GM12878 (cell line): ENCODE results near the gene CREB3. TPM values are rescaled to one million over a fixed set of nuclear protein-coding genes. Genes with fewer than 3 reads are reported as not detected.

Experiments
- ATAC-seq: fragments of 200-7000 bp; cut with Tn5 transposase; 3 replicates; pipeline ENCODE4 v1.9.1; 2020; ENCODE audit warnings: mild to moderate bottlenecking, moderate library complexity
- BruUV-seq: library from RNA; stranded (reverse); fragments of 400-500 nt; replicated peaks from 2 replicates; lab custom pipeline; 2021; lab: Mats Ljungman, UMichigan
- CTCF ChIA-PET: fragments of 300-600 bp; sonication (Branson Sonifier 250); formaldehyde crosslinking; extraction: SDS; loops from one replicate; lab custom pipeline; 2021; ENCODE audit warnings: inconsistent platforms; lab: Yijun Ruan, JAX
- POLR2A ChIA-PET: fragments of 350-600 bp; formaldehyde crosslinking; extraction: SDS; loops from one replicate; lab custom pipeline; 2021; ENCODE audit warnings: inconsistent platforms; lab: Charles Lee
- RAD21 ChIA-PET: fragments of 300-600 bp; sonication (Branson Sonifier 250); formaldehyde crosslinking; loops from one replicate; lab custom pipeline; 2023; ENCODE audit warnings: antibody characterized with exemption; ENCODE audit not compliant: unreplicated experiment; lab: Charles Lee
- SMC1A ChIA-PET: fragments of 300-600 bp; sonication (Branson Sonifier 250); formaldehyde crosslinking; loops from one replicate; lab custom pipeline; 2023; ENCODE audit not compliant: unreplicated experiment, uncharacterized antibody; lab: Charles Lee
- DNase-seq: peaks from one replicate; pipeline ENCODE4 v3.0.0-alpha.2; 2011; ENCODE audit warnings: low read depth, low spot score
- FAIRE-seq: peaks from 3 replicates; lab custom pipeline; 2011; peaks lifted over from hg19 to GRCh38; lab: Jason Lieb, UNC
- H2AFZ ChIP-seq: 2 replicates; pipeline ENCODE4 v1.6.0; 2011; ENCODE audit warnings: low read depth, low read length, control low read depth; ENCODE audit not compliant: control insufficient read depth
- H3K27ac ChIP-seq: 2 replicates; pipeline ENCODE4 v1.5.1; 2011; ENCODE audit warnings: control low read depth; ENCODE audit not compliant: control insufficient read depth, insufficient read depth
- H3K27me3 ChIP-seq, 2 experiments: replicated peaks in 1 of 2; 2 replicates each; pipeline versions ENCODE4 v1.6.0 to v1.6.1; 2011; ENCODE audit warnings: low read length in 1 of 2; ENCODE audit not compliant: control insufficient read depth in 2 of 2, insufficient read depth in 2 of 2
- H3K36me3 ChIP-seq, 2 experiments: 2 replicates each; pipeline ENCODE4 v1.5.1; 2011; ENCODE audit warnings: low read length in 1 of 2; ENCODE audit not compliant: control insufficient read depth in 2 of 2, insufficient read depth in 2 of 2
- H3K4me1 ChIP-seq: 2 replicates; pipeline ENCODE4 v1.6.1; 2011; ENCODE audit warnings: mild to moderate bottlenecking, low read length, moderate library complexity, mixed read lengths; ENCODE audit not compliant: control insufficient read depth, insufficient read depth
- H3K4me2 ChIP-seq: 2 replicates; pipeline ENCODE4 v1.6.0; 2011; ENCODE audit warnings: control low read depth; ENCODE audit not compliant: control insufficient read depth, insufficient read depth
- H3K4me3 ChIP-seq: fragments of 200-600 bp; sonication (generic); 2 replicates; pipeline ENCODE4 v1.5.1; 2016
- H3K79me2 ChIP-seq: 2 replicates; pipeline ENCODE4 v1.6.0; 2011; ENCODE audit warnings: low read length; ENCODE audit not compliant: control insufficient read depth, insufficient read depth
- H3K9ac ChIP-seq: 2 replicates; pipeline ENCODE4 v1.8.0; 2011; ENCODE audit warnings: low read length, control low read depth, mixed read lengths; ENCODE audit not compliant: control insufficient read depth, insufficient read depth
- H3K9me3 ChIP-seq: replicated peaks from 3 replicates; pipeline ENCODE4 v1.5.1; 2011; ENCODE audit warnings: mild to moderate bottlenecking, low read length; ENCODE audit not compliant: control insufficient read depth, insufficient read depth
- H4K20me1 ChIP-seq: 2 replicates; pipeline ENCODE4 v1.6.0; 2011; ENCODE audit not compliant: control insufficient read depth, insufficient read depth
- ASH2L ChIP-seq: fragments of 300-600, 200-600 bp; sonication (generic); IDR thresholded peaks from 2 replicates; pipeline ENCODE4 v1.6.1; 2017; ENCODE audit warnings: low read depth, mild to moderate bottlenecking, borderline replicate concordance
- CHD1 ChIP-seq: IDR thresholded peaks from 2 replicates; pipeline ENCODE4 v1.6.1; 2012; ENCODE audit warnings: low read depth, low read length, improper control_type of control experiment
- CHD2 ChIP-seq: IDR thresholded peaks from 2 replicates; pipeline ENCODE4 v1.6.1; 2011; ENCODE audit warnings: low read depth, low read length, improper control_type of control experiment, borderline replicate concordance
- DPF2 ChIP-seq: fragments of 450-650 bp; IDR thresholded peaks from 2 replicates; pipeline ENCODE4 v1.6.1; 2017; ENCODE audit warnings: mild to moderate bottlenecking
- GATAD2B ChIP-seq: fragments of 450-650 bp; conservative IDR thresholded peaks from 2 replicates; pipeline ENCODE4 v1.6.1; 2017; ENCODE audit warnings: low read depth, mild to moderate bottlenecking, moderate library complexity
- MEF2B ChIP-seq: fragments of 450-650 bp; IDR thresholded peaks from 2 replicates; pipeline ENCODE4 v1.6.1; 2018; ENCODE audit warnings: mild to moderate bottlenecking, moderate library complexity; ENCODE audit not compliant: partially characterized antibody, poor library complexity, severe bottlenecking
- NR2C1 ChIP-seq: fragments of 450-650 bp; IDR thresholded peaks from 2 replicates; pipeline ENCODE4 v1.6.1; 2017; ENCODE audit warnings: antibody characterized with exemption, mild to moderate bottlenecking, moderate library complexity
- PAX5 ChIP-seq: IDR thresholded peaks from 2 replicates; pipeline ENCODE4 v1.6.1; 2011; ENCODE audit warnings: low read depth, low read length, borderline replicate concordance
- POLR2A ChIP-seq: IDR thresholded peaks from 2 replicates; pipeline ENCODE4 v1.6.1; 2011; ENCODE audit warnings: low read depth, mild to moderate bottlenecking, low read length
- SUZ12 ChIP-seq: fragments of 200-600 bp; sonication (generic); IDR thresholded peaks from one replicate; pipeline ENCODE4 v1.6.1; 2018; ENCODE audit warnings: antibody characterized with exemption, mild to moderate bottlenecking; ENCODE audit not compliant: unreplicated experiment
- TCF12 ChIP-seq: IDR thresholded peaks from 2 replicates; pipeline ENCODE4 v1.6.1; 2011; ENCODE audit warnings: low read depth, mild to moderate bottlenecking, low read length
- WGBS: methylation state at CpG from one replicate; pipeline ENCODE4 v1.1.6; 2016; ENCODE audit warnings: low lambda C conversion rate; ENCODE audit not compliant: insufficient replicate concordance, insufficient coverage; ENCODE audit errors: missing lambda C conversion rate; 5-methylcytosine and 5-hydroxymethylcytosine counted together
- in situ Hi-C: fragments of 300-500 bp; cut with MboI; formaldehyde crosslinking; loops from 9 replicates; pipeline ENCODE4 v1.14.3; 2018; ENCODE audit warnings: mixed read lengths
- intact Hi-C: fragments of 100-400 bp; cut with micrococcal nuclease; formaldehyde crosslinking; loops from one replicate; pipeline ENCODE4 v1.14.2; 2022; ENCODE audit not compliant: unreplicated experiment
- polyA plus RNA-seq, 11 experiments: library from polyadenylated mRNA; depleted of rRNA in 4 of 11; unstranded in 6 of 11; stranded (reverse) in 5 of 11; fragments of >200 nt; fragmentation: Nextera tagmentation in 4 of 11; fragmentation: Illumina TruSeq in 1 of 11; extraction: Ambion mirVana in 4 of 11; extraction: Trizol in 1 of 11; gene quantifications; 1 replicate in 1 of 11; 2 replicates in 10 of 11; pipeline versions ENCODE4 v1.2.1 to v1.2.3, GENCODE V29; 2011 to 2016; ENCODE audit warnings: inconsistent platforms in 2 of 11, missing spikeins in 2 of 11, low read depth in 1 of 11
- total RNA-seq, 4 experiments: library from RNA; depleted of rRNA in 3 of 4; stranded (reverse); fragments of >200 nt in 3 of 4; fragmentation: Illumina TruSeq in 1 of 4; extraction: Trizol in 1 of 4; gene quantifications; 2 replicates each; pipeline versions ENCODE4 v1.2.1 to v1.2.3, GENCODE V29; 2013 to 2021
- TF ChIP-seq, protein P1 (sequence below): IDR thresholded peaks from 2 replicates; pipeline ENCODE4 v1.6.1; 2011; ENCODE audit warnings: mild to moderate bottlenecking, low read depth, low read length, moderate library complexity; ENCODE audit not compliant: insufficient replicate concordance
- TF ChIP-seq, protein P2 (sequence below): fragments of 450-650 bp; formaldehyde crosslinking; IDR thresholded peaks from 2 replicates; pipeline ENCODE4 v1.4.0; 2020; ENCODE audit warnings: mild to moderate bottlenecking, moderate library complexity
- TF ChIP-seq, protein P3 (sequence below): fragments of 450-650 bp; IDR thresholded peaks from 2 replicates; pipeline ENCODE4 v1.6.1; 2016; ENCODE audit warnings: mild to moderate bottlenecking

The CREB3 gene
- total and polyA plus RNA-seq, 10 of the 15 experiments (the other 5 are each of a cell fraction or from before 2014, with no cell fraction given), result 9.8 to 38.9 (median 19.8) TPM

DNA sequence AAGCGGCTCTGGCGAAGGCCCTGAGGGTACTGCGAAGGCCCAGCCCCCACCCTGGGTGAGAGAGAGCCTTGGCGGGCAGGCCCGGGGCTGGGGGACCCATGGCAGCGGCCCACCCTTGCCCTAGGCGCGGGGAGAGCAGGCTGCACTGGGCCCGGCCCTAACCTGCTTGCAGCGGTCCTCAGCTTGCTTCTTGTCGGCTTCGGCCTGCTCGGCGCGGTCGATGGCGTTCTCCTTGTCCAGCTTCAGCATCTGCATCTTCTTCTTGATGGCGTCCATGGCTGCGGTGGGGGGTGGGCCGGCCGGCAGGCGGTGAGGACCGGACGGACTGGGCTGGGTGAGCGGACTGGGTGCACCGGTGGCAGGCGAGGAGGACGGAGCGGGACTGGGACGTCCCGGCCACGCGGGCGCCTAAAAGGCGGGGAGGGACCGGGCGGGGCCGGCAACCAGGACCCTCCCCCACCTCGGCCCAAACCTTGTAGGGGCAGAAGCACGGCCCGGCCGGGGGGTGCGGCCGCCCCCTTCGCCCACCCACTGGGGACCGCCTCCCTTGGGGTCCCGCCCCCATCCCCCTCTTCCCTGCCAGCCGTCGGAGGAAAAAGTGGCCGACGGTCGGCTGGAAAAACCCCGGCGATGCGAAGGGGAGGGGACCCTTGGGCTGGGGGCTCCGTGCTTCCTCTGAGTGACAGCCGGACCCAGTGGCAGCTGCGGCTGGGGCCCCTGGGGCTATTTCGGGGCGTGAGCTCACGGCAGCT lies 42.7 kb upstream of the CREB3 start, which contains the start of gene TPM2:
Gene TPM2 (minus strand): TSS at position 384 of the 752 bp plus-strand sequence. CDS start 108 bp downstream, at position 276.
- Histone ChIP-seq H3K4me3 (peak within 1 kb of the TSS; percentile 87), H2AFZ (peak within 1 kb of the TSS; percentile 79), H4K20me1 (no peaks in the 10 kb centered on the region), H3K79me2 (no peaks in the 10 kb centered on the region; the same call in 1 of the 2 replicates), H3K36me3 (no peaks in the 10 kb centered on the region), H3K27ac (no peak within 1 kb of the TSS), H3K9me3 (no peaks in the 10 kb centered on the region), H3K4me2 (peak within 1 kb of the TSS; percentile 90), H3K27me3 (no peaks in the 10 kb centered on the region; a peak in 1 of 4 replicates), H3K9ac (peak within 1 kb of the TSS; percentile 53), H3K4me1 (peaks cover 3% of the 10 kb centered on the region; the same call in 1 of the 2 replicates)
- POLR2A ChIA-PET, result interaction anchor here (0.6 to 2.7 kb wide), 7 partner anchors 18 to 73 kb away, joined by 3 to 13 read pairs (median 4); no protein-coding TSS in a partner anchor
- WGBS, result 70% methylated on average over 33 of the region's 61 CpGs
- BruUV-seq, result no TSS peak
- DNase-seq, result no peak
- in situ Hi-C loops (no loop called here), intact Hi-C loops (no loop called here)
- no peak for FAIRE-seq
- RAD21 ChIA-PET, result interaction anchor here (1.5 to 2.0 kb wide), 2 partner anchors 25 to 42 kb away, joined by 5 to 7 read pairs; no protein-coding TSS in a partner anchor
- SMC1A ChIA-PET, result interaction anchor here (1.4 kb wide), 1 partner anchor 38 kb away, joined by 4 read pairs; no protein-coding TSS in a partner anchor
- CTCF ChIA-PET, result interaction anchor here (0.9 to 15.2 kb wide), 6 partner anchors 28 to 86 kb away, joined by 3 to 227 read pairs (median 5); partner anchors contain the start of genes ARHGEF39, CCDC107 and RMRP
- ATAC-seq, result peak; percentile 30
- TF ChIP-seq PAX5 (no peak), SUZ12 (no peak), MEF2B (peak; percentile 48), CHD1 (no peak), POLR2A (no peak), CHD2 (no peak), TCF12 (peak; percentile 16; the same call in 1 of the 2 replicates), DPF2 (no peak), GATAD2B (0 out of 2 replicates have a peak, but pooled peaks have one; percentile 3), NR2C1 (no peak), ASH2L (no peak)
- TF ChIP-seq, protein P1, sequence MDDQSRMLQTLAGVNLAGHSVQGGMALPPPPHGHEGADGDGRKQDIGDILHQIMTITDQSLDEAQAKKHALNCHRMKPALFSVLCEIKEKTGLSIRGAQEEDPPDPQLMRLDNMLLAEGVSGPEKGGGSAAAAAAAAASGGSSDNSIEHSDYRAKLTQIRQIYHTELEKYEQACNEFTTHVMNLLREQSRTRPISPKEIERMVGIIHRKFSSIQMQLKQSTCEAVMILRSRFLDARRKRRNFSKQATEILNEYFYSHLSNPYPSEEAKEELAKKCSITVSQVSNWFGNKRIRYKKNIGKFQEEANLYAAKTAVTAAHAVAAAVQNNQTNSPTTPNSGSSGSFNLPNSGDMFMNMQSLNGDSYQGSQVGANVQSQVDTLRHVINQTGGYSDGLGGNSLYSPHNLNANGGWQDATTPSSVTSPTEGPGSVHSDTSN, result peak; percentile 68
- TF ChIP-seq, protein P2, sequence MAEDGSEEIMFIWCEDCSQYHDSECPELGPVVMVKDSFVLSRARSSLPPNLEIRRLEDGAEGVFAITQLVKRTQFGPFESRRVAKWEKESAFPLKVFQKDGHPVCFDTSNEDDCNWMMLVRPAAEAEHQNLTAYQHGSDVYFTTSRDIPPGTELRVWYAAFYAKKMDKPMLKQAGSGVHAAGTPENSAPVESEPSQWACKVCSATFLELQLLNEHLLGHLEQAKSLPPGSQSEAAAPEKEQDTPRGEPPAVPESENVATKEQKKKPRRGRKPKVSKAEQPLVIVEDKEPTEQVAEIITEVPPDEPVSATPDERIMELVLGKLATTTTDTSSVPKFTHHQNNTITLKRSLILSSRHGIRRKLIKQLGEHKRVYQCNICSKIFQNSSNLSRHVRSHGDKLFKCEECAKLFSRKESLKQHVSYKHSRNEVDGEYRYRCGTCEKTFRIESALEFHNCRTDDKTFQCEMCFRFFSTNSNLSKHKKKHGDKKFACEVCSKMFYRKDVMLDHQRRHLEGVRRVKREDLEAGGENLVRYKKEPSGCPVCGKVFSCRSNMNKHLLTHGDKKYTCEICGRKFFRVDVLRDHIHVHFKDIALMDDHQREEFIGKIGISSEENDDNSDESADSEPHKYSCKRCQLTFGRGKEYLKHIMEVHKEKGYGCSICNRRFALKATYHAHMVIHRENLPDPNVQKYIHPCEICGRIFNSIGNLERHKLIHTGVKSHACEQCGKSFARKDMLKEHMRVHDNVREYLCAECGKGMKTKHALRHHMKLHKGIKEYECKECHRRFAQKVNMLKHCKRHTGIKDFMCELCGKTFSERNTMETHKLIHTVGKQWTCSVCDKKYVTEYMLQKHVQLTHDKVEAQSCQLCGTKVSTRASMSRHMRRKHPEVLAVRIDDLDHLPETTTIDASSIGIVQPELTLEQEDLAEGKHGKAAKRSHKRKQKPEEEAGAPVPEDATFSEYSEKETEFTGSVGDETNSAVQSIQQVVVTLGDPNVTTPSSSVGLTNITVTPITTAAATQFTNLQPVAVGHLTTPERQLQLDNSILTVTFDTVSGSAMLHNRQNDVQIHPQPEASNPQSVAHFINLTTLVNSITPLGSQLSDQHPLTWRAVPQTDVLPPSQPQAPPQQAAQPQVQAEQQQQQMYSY (CRISPR knock-in tag), result no peak
- TF ChIP-seq, protein P3, sequence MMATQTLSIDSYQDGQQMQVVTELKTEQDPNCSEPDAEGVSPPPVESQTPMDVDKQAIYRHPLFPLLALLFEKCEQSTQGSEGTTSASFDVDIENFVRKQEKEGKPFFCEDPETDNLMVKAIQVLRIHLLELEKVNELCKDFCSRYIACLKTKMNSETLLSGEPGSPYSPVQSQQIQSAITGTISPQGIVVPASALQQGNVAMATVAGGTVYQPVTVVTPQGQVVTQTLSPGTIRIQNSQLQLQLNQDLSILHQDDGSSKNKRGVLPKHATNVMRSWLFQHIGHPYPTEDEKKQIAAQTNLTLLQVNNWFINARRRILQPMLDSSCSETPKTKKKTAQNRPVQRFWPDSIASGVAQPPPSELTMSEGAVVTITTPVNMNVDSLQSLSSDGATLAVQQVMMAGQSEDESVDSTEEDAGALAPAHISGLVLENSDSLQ, result peak; percentile 89
